GM12878 (cell line): ENCODE measurements around the gene SPIRE2. TPM values are rescaled to one million over a fixed set of nuclear protein-coding genes. Genes with fewer than 3 reads are reported as not detected.

ENCODE experiments used
- ATAC-seq: fragments of 200-7000 bp; cut with Tn5 transposase; 3 replicates; pipeline ENCODE4 v1.9.1; 2020; ENCODE audit warnings: mild to moderate bottlenecking, moderate library complexity
- BruUV-seq: library from RNA; stranded (reverse); fragments of 400-500 nt; replicated peaks from 2 replicates; lab custom pipeline; 2021; lab: Mats Ljungman, UMichigan
- CTCF ChIA-PET: fragments of 300-600 bp; sonication (Branson Sonifier 250); formaldehyde crosslinking; extraction: SDS; loops from one replicate; lab custom pipeline; 2021; ENCODE audit warnings: inconsistent platforms; lab: Yijun Ruan, JAX
- POLR2A ChIA-PET: fragments of 350-600 bp; formaldehyde crosslinking; extraction: SDS; loops from one replicate; lab custom pipeline; 2021; ENCODE audit warnings: inconsistent platforms; lab: Charles Lee
- RAD21 ChIA-PET: fragments of 300-600 bp; sonication (Branson Sonifier 250); formaldehyde crosslinking; loops from one replicate; lab custom pipeline; 2023; ENCODE audit warnings: antibody characterized with exemption; ENCODE audit not compliant: unreplicated experiment; lab: Charles Lee
- SMC1A ChIA-PET: fragments of 300-600 bp; sonication (Branson Sonifier 250); formaldehyde crosslinking; loops from one replicate; lab custom pipeline; 2023; ENCODE audit not compliant: unreplicated experiment, uncharacterized antibody; lab: Charles Lee
- DNase-seq: peaks from one replicate; pipeline ENCODE4 v3.0.0-alpha.2; 2011; ENCODE audit warnings: low read depth, low spot score
- FAIRE-seq: peaks from 3 replicates; lab custom pipeline; 2011; peaks lifted over from hg19 to GRCh38; lab: Jason Lieb, UNC
- H2AFZ ChIP-seq: 2 replicates; pipeline ENCODE4 v1.6.0; 2011; ENCODE audit warnings: low read depth, low read length, control low read depth; ENCODE audit not compliant: control insufficient read depth
- H3K27ac ChIP-seq: 2 replicates; pipeline ENCODE4 v1.5.1; 2011; ENCODE audit warnings: control low read depth; ENCODE audit not compliant: control insufficient read depth, insufficient read depth
- H3K27me3 ChIP-seq, 2 experiments: replicated peaks in 1 of 2; 2 replicates each; pipeline versions ENCODE4 v1.6.0 to v1.6.1; 2011; ENCODE audit warnings: low read length in 1 of 2; ENCODE audit not compliant: control insufficient read depth in 2 of 2, insufficient read depth in 2 of 2
- H3K36me3 ChIP-seq, 2 experiments: 2 replicates each; pipeline ENCODE4 v1.5.1; 2011; ENCODE audit warnings: low read length in 1 of 2; ENCODE audit not compliant: control insufficient read depth in 2 of 2, insufficient read depth in 2 of 2
- H3K4me1 ChIP-seq: 2 replicates; pipeline ENCODE4 v1.6.1; 2011; ENCODE audit warnings: mild to moderate bottlenecking, low read length, moderate library complexity, mixed read lengths; ENCODE audit not compliant: control insufficient read depth, insufficient read depth
- H3K4me2 ChIP-seq: 2 replicates; pipeline ENCODE4 v1.6.0; 2011; ENCODE audit warnings: control low read depth; ENCODE audit not compliant: control insufficient read depth, insufficient read depth
- H3K4me3 ChIP-seq: fragments of 200-600 bp; sonication (generic); 2 replicates; pipeline ENCODE4 v1.5.1; 2016
- H3K79me2 ChIP-seq: 2 replicates; pipeline ENCODE4 v1.6.0; 2011; ENCODE audit warnings: low read length; ENCODE audit not compliant: control insufficient read depth, insufficient read depth
- H3K9ac ChIP-seq: 2 replicates; pipeline ENCODE4 v1.8.0; 2011; ENCODE audit warnings: low read length, control low read depth, mixed read lengths; ENCODE audit not compliant: control insufficient read depth, insufficient read depth
- H3K9me3 ChIP-seq: replicated peaks from 3 replicates; pipeline ENCODE4 v1.5.1; 2011; ENCODE audit warnings: mild to moderate bottlenecking, low read length; ENCODE audit not compliant: control insufficient read depth, insufficient read depth
- H4K20me1 ChIP-seq: 2 replicates; pipeline ENCODE4 v1.6.0; 2011; ENCODE audit not compliant: control insufficient read depth, insufficient read depth
- CBX5 ChIP-seq: sonication (generic); IDR thresholded peaks from 2 replicates; pipeline ENCODE4 v1.6.1; 2016; ENCODE audit warnings: low read depth, moderate library complexity, mild to moderate bottlenecking, inconsistent platforms
- PRDM15 ChIP-seq: fragments of 450-650 bp; formaldehyde crosslinking; IDR thresholded peaks from 2 replicates; pipeline ENCODE4 v1.4.0; 2020; ENCODE audit warnings: mild to moderate bottlenecking, moderate library complexity
- RELB ChIP-seq: fragments of 450-650 bp; IDR thresholded peaks from 2 replicates; pipeline ENCODE4 v1.6.1; 2017; ENCODE audit warnings: low read depth, mild to moderate bottlenecking, moderate library complexity
- WGBS: methylation state at CpG from one replicate; pipeline ENCODE4 v1.1.6; 2016; ENCODE audit warnings: low lambda C conversion rate; ENCODE audit not compliant: insufficient replicate concordance, insufficient coverage; ENCODE audit errors: missing lambda C conversion rate; 5-methylcytosine and 5-hydroxymethylcytosine counted together
- in situ Hi-C: fragments of 300-500 bp; cut with MboI; formaldehyde crosslinking; loops from 9 replicates; pipeline ENCODE4 v1.14.3; 2018; ENCODE audit warnings: mixed read lengths
- intact Hi-C: fragments of 100-400 bp; cut with micrococcal nuclease; formaldehyde crosslinking; loops from one replicate; pipeline ENCODE4 v1.14.2; 2022; ENCODE audit not compliant: unreplicated experiment
- polyA plus RNA-seq, 11 experiments: library from polyadenylated mRNA; depleted of rRNA in 4 of 11; unstranded in 6 of 11; stranded (reverse) in 5 of 11; fragments of >200 nt; fragmentation: Nextera tagmentation in 4 of 11; fragmentation: Illumina TruSeq in 1 of 11; extraction: Ambion mirVana in 4 of 11; extraction: Trizol in 1 of 11; gene quantifications; 1 replicate in 1 of 11; 2 replicates in 10 of 11; pipeline versions ENCODE4 v1.2.1 to v1.2.3, GENCODE V29; 2011 to 2016; ENCODE audit warnings: inconsistent platforms in 2 of 11, missing spikeins in 2 of 11, low read depth in 1 of 11
- total RNA-seq, 4 experiments: library from RNA; depleted of rRNA in 3 of 4; stranded (reverse); fragments of >200 nt in 3 of 4; fragmentation: Illumina TruSeq in 1 of 4; extraction: Trizol in 1 of 4; gene quantifications; 2 replicates each; pipeline versions ENCODE4 v1.2.1 to v1.2.3, GENCODE V29; 2013 to 2021
- TF ChIP-seq, protein P1 (sequence below): IDR thresholded peaks from 2 replicates; pipeline ENCODE4 v1.6.1; 2012; ENCODE audit warnings: low read depth, low read length, improper control_type of control experiment

Gene SPIRE2
- total and polyA plus RNA-seq, 10 of the 15 experiments (the other 5 are each of a cell fraction or from before 2014, with no cell fraction given): 0.03 to 0.64 (median 0.27) TPM; not detected in 1

GRCh38 chr16:89908236-89908635, 80.0 kb downstream of the SPIRE2 start:
- H3K9me3 ChIP-seq: no peaks in the 10 kb centered on the region; the same call in 2 of the 3 replicates
- H3K4me3 ChIP-seq: no peak overlapping the region
- WGBS: no CpG with 5 or more reads among the region's 4 CpGs
- H3K79me2 ChIP-seq: no peaks in the 10 kb centered on the region
- intact Hi-C loops: no loop called here
- H3K9ac ChIP-seq: no peak overlapping the region
- no peaks in the 10 kb centered on the region for H3K4me1 ChIP-seq
- no peak for FAIRE-seq
- ChIA-PET SMC1A (no interaction called here), CTCF (interaction anchor here (0.6 to 3.0 kb wide), 5 partner anchors 9 to 202 kb away, joined by 3 to 15 read pairs (median 4); partner anchors contain the start of gene MC1R)
- no peaks in the 10 kb centered on the region; the same call in 1 of the 2 replicates for H4K20me1 ChIP-seq
- no TSS peak for BruUV-seq
- no peak for ATAC-seq
- TF ChIP-seq, protein P1, sequence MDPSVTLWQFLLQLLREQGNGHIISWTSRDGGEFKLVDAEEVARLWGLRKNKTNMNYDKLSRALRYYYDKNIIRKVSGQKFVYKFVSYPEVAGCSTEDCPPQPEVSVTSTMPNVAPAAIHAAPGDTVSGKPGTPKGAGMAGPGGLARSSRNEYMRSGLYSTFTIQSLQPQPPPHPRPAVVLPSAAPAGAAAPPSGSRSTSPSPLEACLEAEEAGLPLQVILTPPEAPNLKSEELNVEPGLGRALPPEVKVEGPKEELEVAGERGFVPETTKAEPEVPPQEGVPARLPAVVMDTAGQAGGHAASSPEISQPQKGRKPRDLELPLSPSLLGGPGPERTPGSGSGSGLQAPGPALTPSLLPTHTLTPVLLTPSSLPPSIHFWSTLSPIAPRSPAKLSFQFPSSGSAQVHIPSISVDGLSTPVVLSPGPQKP: no peak
- TF ChIP-seq PRDM15 (CRISPR knock-in tag) (no peak), RELB (peak; percentile 34; the same call in 1 of the 2 replicates), CBX5 (no peak)
- TF ChIP-seq, all 136 proteins: peak for 1
- Histone ChIP-seq H3K27me3 (no peaks in the 10 kb centered on the region), H3K4me2 (no peak overlapping the region), H2AFZ (no peak overlapping the region), H3K27ac (no peak overlapping the region), H3K36me3 (peaks cover 13 to 20% of the 10 kb centered on the region in 2 experiments)
- POLR2A ChIA-PET: interaction anchor here (0.6 to 1.0 kb wide), 2 partner anchors 66 to 130 kb away, joined by 4 read pairs; no protein-coding TSS in a partner anchor
- in situ Hi-C loops: no loop called here
- no peak for DNase-seq
- RAD21 ChIA-PET: interaction anchor here (2.3 kb wide), 1 partner anchor 48 kb away, joined by 6 read pairs; no protein-coding TSS in a partner anchor
